PC-3 (cell line): ENCODE measurements around the gene CNTN6. TPM values are rescaled to one million over a fixed set of nuclear protein-coding genes. Genes with fewer than 3 reads are reported as not detected.

ENCODE experiments used
- ATAC-seq: fragments of 200-7000 bp; cut with Tn5 transposase; 2 replicates; pipeline ENCODE4 v1.9.1; 2020; ENCODE audit warnings: mild to moderate bottlenecking, moderate library complexity
- BruUV-seq: library from RNA; stranded (reverse); fragments of 400-500 nt; replicated peaks from 2 replicates; lab custom pipeline; 2021; lab: Mats Ljungman, UMichigan
- CTCF ChIA-PET: fragments of 300-600 bp; sonication (Branson Sonifier 250); formaldehyde crosslinking; loops from one replicate; lab custom pipeline; 2022; ENCODE audit warnings: antibody characterized with exemption; lab: Charles Lee
- POLR2A ChIA-PET: fragments of 300-600 bp; sonication (Branson Sonifier 250); formaldehyde crosslinking; loops from one replicate; lab custom pipeline; 2022; ENCODE audit warnings: antibody characterized with exemption; ENCODE audit not compliant: unreplicated experiment; lab: Charles Lee
- DNase-seq: peaks from one replicate; pipeline ENCODE4 v3.0.0-alpha.2; 2015
- H2AFZ ChIP-seq: fragments of 300-600 bp; sonication (generic); 2 replicates; pipeline ENCODE4 v1.6.0; 2016; ENCODE audit warnings: antibody characterized with exemption, low read length
- H3F3A ChIP-seq: fragments of 300-600 bp; sonication (generic); one replicate; pipeline ENCODE4 v1.6.0; 2017; ENCODE audit warnings: antibody characterized with exemption, low read length, control low read depth, mild to moderate bottlenecking; ENCODE audit not compliant: unreplicated experiment
- H3K27ac ChIP-seq: fragments of 300-600 bp; sonication (generic); 2 replicates; pipeline ENCODE4 v1.5.1; 2016; ENCODE audit warnings: mild to moderate bottlenecking, low read length
- H3K27me3 ChIP-seq: fragments of 300-600 bp; sonication (generic); 2 replicates; pipeline ENCODE4 v1.6.1; 2016; ENCODE audit warnings: low read length, mixed read lengths
- H3K36me3 ChIP-seq: fragments of 300-600 bp; sonication (generic); 2 replicates; pipeline ENCODE4 v1.6.1; 2016; ENCODE audit warnings: low read depth, mixed run types, low read length, mixed read lengths
- H3K4me1 ChIP-seq: fragments of 300-600 bp; sonication (generic); 2 replicates; pipeline ENCODE4 v1.5.1; 2016; ENCODE audit warnings: low read length; ENCODE audit not compliant: insufficient read depth
- H3K4me2 ChIP-seq: fragments of 300-600 bp; sonication (generic); 2 replicates; pipeline ENCODE4 v1.6.0; 2016; ENCODE audit warnings: low read length
- H3K4me3 ChIP-seq: fragments of 300-600 bp; sonication (generic); 2 replicates; pipeline ENCODE4 v1.5.1; 2016; ENCODE audit warnings: mild to moderate bottlenecking, low read length, mixed read lengths
- H3K79me2 ChIP-seq: fragments of 300-600 bp; sonication (generic); 2 replicates; pipeline ENCODE4 v1.6.1; 2017; ENCODE audit warnings: low read length, mixed read lengths
- H3K9ac ChIP-seq: fragments of 300-600 bp; sonication (generic); 2 replicates; pipeline ENCODE4 v1.6.0; 2016; ENCODE audit warnings: mild to moderate bottlenecking, low read length
- H3K9me2 ChIP-seq: fragments of 300-600 bp; sonication (generic); replicated peaks from 2 replicates; pipeline ENCODE4 v1.6.1; 2016; ENCODE audit warnings: mixed run types, low read length, mixed read lengths
- H3K9me3 ChIP-seq: fragments of 300-600 bp; sonication (generic); 2 replicates; pipeline ENCODE4 v1.6.1; 2016; ENCODE audit warnings: low read length, mixed read lengths
- H4K20me1 ChIP-seq: fragments of 300-600 bp; sonication (generic); 2 replicates; pipeline ENCODE4 v1.6.1; 2016; ENCODE audit warnings: low read length, mixed read lengths
- CTCF ChIP-seq: fragments of 300-600 bp; sonication (generic); conservative IDR thresholded peaks from 2 replicates; pipeline ENCODE4 v1.5.1; 2017; ENCODE audit warnings: antibody characterized with exemption, low read depth, mild to moderate bottlenecking, low read length
- EZH2 ChIP-seq: fragments of 300-600 bp; sonication (generic); IDR thresholded peaks from one replicate; pipeline ENCODE4 v1.6.1; 2017; ENCODE audit warnings: antibody characterized with exemption, mild to moderate bottlenecking, low read length; ENCODE audit not compliant: unreplicated experiment
- EZH2phosphoT487 ChIP-seq: fragments of 300-600 bp; sonication (generic); IDR thresholded peaks from 2 replicates; pipeline ENCODE4 v1.6.1; 2018; ENCODE audit warnings: mild to moderate bottlenecking, antibody characterized with exemption, low read length, borderline replicate concordance
- intact Hi-C: fragments of 100-400 bp; cut with micrococcal nuclease; formaldehyde crosslinking; loops from 2 replicates; pipeline ENCODE4 v1.9.0; 2023
- total RNA-seq: library from RNA; depleted of rRNA; stranded (reverse); fragments of >200 nt; gene quantifications from 2 replicates; pipeline ENCODE4 v1.2.3, GENCODE V29; 2014

The CNTN6 gene
- total RNA-seq, 1 experiment from 2014 or later = not detected

- no peak overlapping the region for H2AFZ ChIP-seq
- BruUV-seq = no TSS peak
- H3K9me3 ChIP-seq = peaks cover 51% of the 10 kb centered on the region
- ATAC-seq = no peak
- no peak overlapping the region for H3K27ac ChIP-seq
- no peaks in the 10 kb centered on the region for H3K9me2 ChIP-seq
- no peaks in the 10 kb centered on the region for H3K4me1 ChIP-seq
- CTCF ChIA-PET = no interaction called here
- no peaks in the 10 kb centered on the region for H3K36me3 ChIP-seq
- POLR2A ChIA-PET = no interaction called here
- no peaks in the 10 kb centered on the region for H4K20me1 ChIP-seq
- no peak overlapping the region for H3K4me3 ChIP-seq
- no peak overlapping the region for H3K9ac ChIP-seq
- intact Hi-C loops = no loop called here
- DNase-seq = no peak
- TF ChIP-seq CTCF (no peak), EZH2 (no peak), EZH2phosphoT487 (no peak)
- no peaks in the 10 kb centered on the region for H3K79me2 ChIP-seq
- H3K4me2 ChIP-seq = no peak overlapping the region
- no peaks in the 10 kb centered on the region for H3K27me3 ChIP-seq
- no peaks in the 10 kb centered on the region for H3F3A ChIP-seq
Measured at GRCh38 chr3:1294586-1294985, 201.8 kb downstream of the CNTN6 start.

GRCh38 chr3:1318296-1319005 is 225.6 kb downstream of the CNTN6 start:
- H3K9me2 ChIP-seq = no peaks in the 10 kb centered on the region
- no peak for ATAC-seq
- H2AFZ ChIP-seq = no peak overlapping the region
- H3K79me2 ChIP-seq = no peaks in the 10 kb centered on the region
- CTCF ChIA-PET = no interaction called here
- H3K27me3 ChIP-seq = no peaks in the 10 kb centered on the region
- no peak overlapping the region for H3K4me2 ChIP-seq
- no peaks in the 10 kb centered on the region for H4K20me1 ChIP-seq
- POLR2A ChIA-PET = no interaction called here
- intact Hi-C loops = no loop called here
- H3K9ac ChIP-seq = no peak overlapping the region
- H3F3A ChIP-seq = no peaks in the 10 kb centered on the region
- no peaks in the 10 kb centered on the region for H3K36me3 ChIP-seq
- no peaks in the 10 kb centered on the region for H3K4me1 ChIP-seq
- no peak for TF ChIP-seq EZH2phosphoT487
- no peak for TF ChIP-seq EZH2
- no peak for TF ChIP-seq CTCF
- no peak overlapping the region for H3K27ac ChIP-seq
- H3K4me3 ChIP-seq = no peak overlapping the region
- peaks cover 38% of the 10 kb centered on the region for H3K9me3 ChIP-seq
- no peak for DNase-seq
- no TSS peak for BruUV-seq

- Histone ChIP-seq H3K36me3 (no peaks in the 10 kb centered on the region), H3K9me3 (peaks cover 32% of the 10 kb centered on the region), H3K27me3 (no peaks in the 10 kb centered on the region), H3K4me2 (no peak overlapping the region), H3K9me2 (no peaks in the 10 kb centered on the region), H3K4me3 (no peak overlapping the region), H3K4me1 (no peaks in the 10 kb centered on the region), H3K79me2 (no peaks in the 10 kb centered on the region), H3K9ac (no peak overlapping the region), H3K27ac (no peak overlapping the region), H2AFZ (no peak overlapping the region), H3F3A (no peaks in the 10 kb centered on the region), H4K20me1 (no peaks in the 10 kb centered on the region)
- ChIA-PET POLR2A (no interaction called here), CTCF (no interaction called here)
- TF ChIP-seq CTCF = no peak
- TF ChIP-seq EZH2phosphoT487 = no peak
- no peak for TF ChIP-seq EZH2
- DNase-seq (no peak), ATAC-seq (no peak)
- intact Hi-C loops = no loop called here
- no TSS peak for BruUV-seq
Measured at GRCh38 chr3:1326546-1326945, 233.7 kb downstream of the CNTN6 start.
